Gastrocnemius medialis (tissue), 4 donors: ENCODE data around the gene RXFP2. TPM values are rescaled to one million over a fixed set of nuclear protein-coding genes. Genes with fewer than 3 reads are reported as not detected.

Source experiments
- ATAC-seq, 2 donors: fragments of 150-250 bp; one replicate each; pipeline ENCODE4 v1.9.1; 2016
- DNase-seq, 2 donors: peaks; one replicate each; pipeline ENCODE4 v3.0.0-alpha.2; 2019
- H3K27ac ChIP-seq, 4 donors: fragments of 200-600 bp; sonication (generic); 1 replicate in 1 of 4; 2 replicates in 3 of 4; pipeline ENCODE4 v1.5.1; 2016 to 2018; ENCODE audit warnings: mild to moderate bottlenecking in 2 of 4, moderate library complexity in 1 of 4
- H3K27me3 ChIP-seq, 3 donors: fragments of 200-600 bp; sonication (generic) in 2 of 3; 1 replicate in 1 of 3; 2 replicates in 2 of 3; pipeline versions ENCODE4 v1.5.1 to v1.6.0; 2016 to 2019; ENCODE audit warnings: mild to moderate bottlenecking in 1 of 3, moderate library complexity in 1 of 3
- H3K36me3 ChIP-seq, 2 donors: fragments of 200-600 bp; sonication (generic) in 1 of 2; one replicate each; pipeline ENCODE4 v1.5.1; 2017 to 2018
- H3K4me1 ChIP-seq, 2 donors: fragments of 200-600 bp; sonication (generic) in 1 of 2; one replicate each; pipeline ENCODE4 v1.5.1; 2016 to 2017; ENCODE audit warnings: mild to moderate bottlenecking in 2 of 2
- H3K4me3 ChIP-seq, 4 donors: fragments of 200-600 bp; sonication (generic) in 3 of 4; 1 replicate in 1 of 4; 2 replicates in 3 of 4; pipeline ENCODE4 v1.5.1; 2016 to 2019; ENCODE audit warnings: mild to moderate bottlenecking in 2 of 4
- H3K9me3 ChIP-seq, 3 donors: fragments of 200-600 bp; sonication (generic) in 2 of 3; 1 replicate in 1 of 3; 2 replicates in 2 of 3; pipeline ENCODE4 v1.5.1; 2016 to 2019
- POLR2A ChIP-seq, 2 donors: fragments of 450-650 bp; IDR thresholded peaks; one replicate each; pipeline ENCODE4 v1.6.1; 2017; ENCODE audit warnings: antibody characterized with exemption in 2 of 2, mild to moderate bottlenecking in 2 of 2, moderate library complexity in 2 of 2
- in situ Hi-C, 4 donors: fragments of 200-750 bp; cut with MboI; loops; one replicate each; pipeline versions ENCODE4 v1.15.0 to v1.8.0; 2017; ENCODE audit warnings: low sequenced_read_pairs in 4 of 4
- intact Hi-C: fragments of 100-400 bp; cut with DNase I; formaldehyde crosslinking; loops from one replicate; pipeline ENCODE4 v1.15.1; 2023; ENCODE audit warnings: low total_unique reads
- total RNA-seq, 4 donors: library from RNA; depleted of rRNA; stranded (reverse); fragments of >200 nt; gene quantifications; one replicate each; pipeline versions ENCODE4 v1.1.0 to v1.2.3, GENCODE V29; 2016
- TF ChIP-seq, protein P1 (sequence below), 5 experiments: fragments of 450-650 bp in 3 of 5; fragments of 200-600 bp in 2 of 5; sonication (generic) in 2 of 5; IDR thresholded peaks in 4 of 5; conservative IDR thresholded peaks in 1 of 5; 1 replicate in 4 of 5; 2 replicates in 1 of 5; pipeline ENCODE4 v1.5.1; 2016 to 2019; ENCODE audit warnings: antibody characterized with exemption in 5 of 5, mild to moderate bottlenecking in 3 of 5, moderate library complexity in 3 of 5

Gene RXFP2
- total RNA-seq, 4 donors from 2014 or later, result 0.27 to 0.42 TPM; not detected in 2

DNA sequence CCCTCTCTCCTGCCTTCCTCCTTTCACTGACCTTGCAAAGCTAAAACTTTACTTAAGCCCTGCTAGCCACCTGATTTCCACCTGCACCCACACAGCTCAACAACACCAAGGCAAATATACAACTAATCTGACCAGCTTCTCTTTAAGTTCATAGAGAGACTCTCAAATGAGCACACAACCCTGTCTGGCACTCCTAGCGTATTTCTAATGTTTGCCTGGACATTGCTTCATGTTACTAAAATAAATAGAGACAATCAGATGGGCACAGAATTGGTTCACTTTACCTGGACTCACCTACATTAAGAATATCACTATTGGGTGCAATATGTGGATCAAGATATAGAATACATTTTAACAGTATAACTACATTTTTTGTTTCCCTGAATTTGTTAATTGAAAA, 33.2 kb upstream of the RXFP2 start:
- ATAC-seq (no peak), DNase-seq (no peak)
- TF ChIP-seq, protein P1, sequence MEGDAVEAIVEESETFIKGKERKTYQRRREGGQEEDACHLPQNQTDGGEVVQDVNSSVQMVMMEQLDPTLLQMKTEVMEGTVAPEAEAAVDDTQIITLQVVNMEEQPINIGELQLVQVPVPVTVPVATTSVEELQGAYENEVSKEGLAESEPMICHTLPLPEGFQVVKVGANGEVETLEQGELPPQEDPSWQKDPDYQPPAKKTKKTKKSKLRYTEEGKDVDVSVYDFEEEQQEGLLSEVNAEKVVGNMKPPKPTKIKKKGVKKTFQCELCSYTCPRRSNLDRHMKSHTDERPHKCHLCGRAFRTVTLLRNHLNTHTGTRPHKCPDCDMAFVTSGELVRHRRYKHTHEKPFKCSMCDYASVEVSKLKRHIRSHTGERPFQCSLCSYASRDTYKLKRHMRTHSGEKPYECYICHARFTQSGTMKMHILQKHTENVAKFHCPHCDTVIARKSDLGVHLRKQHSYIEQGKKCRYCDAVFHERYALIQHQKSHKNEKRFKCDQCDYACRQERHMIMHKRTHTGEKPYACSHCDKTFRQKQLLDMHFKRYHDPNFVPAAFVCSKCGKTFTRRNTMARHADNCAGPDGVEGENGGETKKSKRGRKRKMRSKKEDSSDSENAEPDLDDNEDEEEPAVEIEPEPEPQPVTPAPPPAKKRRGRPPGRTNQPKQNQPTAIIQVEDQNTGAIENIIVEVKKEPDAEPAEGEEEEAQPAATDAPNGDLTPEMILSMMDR (IDR thresholded peaks at IDR 0.05 in 4 of 5, conservative IDR thresholded peaks at IDR 0.05 in 1 of 5), result no peak
- TF ChIP-seq POLR2A (IDR thresholded peaks at IDR 0.05), result no peak
- no peaks in the 10 kb centered on the region for H3K27me3 ChIP-seq
- H3K9me3 ChIP-seq, result no peaks in the 10 kb centered on the region
- in situ Hi-C loops, result no loop called here
- no peaks in the 10 kb centered on the region for H3K4me1 ChIP-seq
- H3K4me3 ChIP-seq, result no peak overlapping the region
- no peak overlapping the region for H3K27ac ChIP-seq
- no peaks in the 10 kb centered on the region for H3K36me3 ChIP-seq
- intact Hi-C loops, result no loop called here

GRCh38 chr13:31717583-31717982, 21.7 kb upstream of the RXFP2 start:
- ATAC-seq (no peak), DNase-seq (no peak)
- H3K4me3 ChIP-seq, result no peak overlapping the region
- H3K27ac ChIP-seq, result no peak overlapping the region
- no peaks in the 10 kb centered on the region for H3K27me3 ChIP-seq
- H3K4me1 ChIP-seq, result no peaks in the 10 kb centered on the region
- in situ Hi-C loops, result no loop called here
- no peaks in the 10 kb centered on the region for H3K36me3 ChIP-seq
- TF ChIP-seq, protein P1 (IDR thresholded peaks at IDR 0.05 in 4 of 5, conservative IDR thresholded peaks at IDR 0.05 in 1 of 5), result no peak
- TF ChIP-seq POLR2A (IDR thresholded peaks at IDR 0.05), result no peak
- intact Hi-C loops, result no loop called here
- no peaks in the 10 kb centered on the region for H3K9me3 ChIP-seq

- Histone ChIP-seq H3K4me3 (no peak overlapping the region), H3K9me3 (no peaks in the 10 kb centered on the region), H3K27ac (no peak overlapping the region), H3K36me3 (no peaks in the 10 kb centered on the region), H3K27me3 (no peaks in the 10 kb centered on the region), H3K4me1 (no peaks in the 10 kb centered on the region)
- TF ChIP-seq, protein P1 (IDR thresholded peaks at IDR 0.05 in 4 of 5, conservative IDR thresholded peaks at IDR 0.05 in 1 of 5), result no peak
- no peak for TF ChIP-seq POLR2A (IDR thresholded peaks at IDR 0.05)
- no peak for ATAC-seq
- intact Hi-C loops (no loop called here), in situ Hi-C loops (no loop called here)
- DNase-seq, result no peak
These were observed 20.1 kb upstream of the RXFP2 start for GRCh38 chr13:31719214-31719613.

DNA sequence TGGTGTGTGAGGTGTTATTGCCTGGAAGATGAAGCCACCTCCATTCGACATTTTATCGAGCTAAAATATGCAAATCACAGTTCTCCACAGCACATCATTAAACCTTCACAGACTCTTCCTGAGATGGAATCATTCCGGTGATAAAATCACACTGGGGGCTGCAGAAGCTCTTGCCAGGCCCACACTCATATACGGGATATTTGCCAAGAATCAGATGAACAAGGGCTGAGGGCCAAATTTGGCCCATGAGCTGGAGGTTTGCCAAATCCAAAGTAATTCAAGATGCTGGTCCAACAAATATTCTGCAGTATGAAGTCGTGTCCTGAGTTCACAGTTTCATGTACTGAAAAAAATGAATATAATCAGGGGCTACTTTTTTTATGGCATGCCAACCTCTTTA, 16.7 kb upstream of the RXFP2 start:
- Histone ChIP-seq H3K4me1 (no peaks in the 10 kb centered on the region), H3K9me3 (no peaks in the 10 kb centered on the region), H3K4me3 (no peak overlapping the region), H3K36me3 (no peaks in the 10 kb centered on the region), H3K27me3 (no peaks in the 10 kb centered on the region), H3K27ac (no peak overlapping the region)
- intact Hi-C loops (no loop called here), in situ Hi-C loops (no loop called here)
- no peak for ATAC-seq
- no peak for TF ChIP-seq POLR2A (IDR thresholded peaks at IDR 0.05)
- TF ChIP-seq, protein P1 (IDR thresholded peaks at IDR 0.05 in 4 of 5, conservative IDR thresholded peaks at IDR 0.05 in 1 of 5), result no peak
- DNase-seq, result no peak

DNA sequence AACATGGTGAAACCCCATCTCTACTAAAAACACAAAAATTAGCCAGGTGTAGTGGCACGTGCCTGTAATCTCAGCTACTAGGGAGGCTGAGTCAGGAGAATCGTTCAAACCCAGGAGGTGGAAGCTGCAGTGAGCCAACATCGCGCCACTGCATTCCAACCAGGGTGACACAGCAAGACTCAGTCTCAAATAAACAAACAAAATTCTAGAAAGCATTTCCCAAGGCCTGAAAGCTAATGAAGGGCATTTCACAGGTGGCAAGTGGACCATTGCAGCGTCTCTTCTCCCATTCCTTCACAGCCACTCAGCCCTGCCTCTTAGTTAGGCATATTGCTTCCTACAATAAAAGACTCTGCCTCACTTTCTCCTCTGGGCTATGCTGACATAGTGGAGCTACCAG, 13.5 kb upstream of the RXFP2 start:
- in situ Hi-C loops (loop anchor here in 3 of 4 donors (25.0 kb wide), 2 partner anchors 289 to 489 kb away; no protein-coding TSS in a partner anchor), intact Hi-C loops (no loop called here)
- H3K4me3 ChIP-seq, result no peak overlapping the region
- DNase-seq (no peak), ATAC-seq (no peak)
- TF ChIP-seq POLR2A (IDR thresholded peaks at IDR 0.05), result no peak
- TF ChIP-seq, protein P1 (IDR thresholded peaks at IDR 0.05 in 4 of 5, conservative IDR thresholded peaks at IDR 0.05 in 1 of 5), result no peak
- no peaks in the 10 kb centered on the region for H3K36me3 ChIP-seq
- H3K27me3 ChIP-seq, result no peaks in the 10 kb centered on the region
- H3K4me1 ChIP-seq, result no peaks in the 10 kb centered on the region
- no peaks in the 10 kb centered on the region for H3K9me3 ChIP-seq
- no peak overlapping the region for H3K27ac ChIP-seq
